Measurements from ENCODE around the gene SLBP. TPM values are rescaled to one million over a fixed set of nuclear protein-coding genes. Genes with fewer than 3 reads are reported as not detected.

The SLBP gene
- total and polyA plus RNA-seq, 10 of the 15 experiments (the other 5 are each of a cell fraction or from before 2014, with no cell fraction given) = 94.4 to 278 (median 158) TPM

GRCh38 chr4:1759818-1760223, 47.7 kb upstream of the SLBP start:
- CTCF ChIA-PET = interaction anchor here (0.6 to 1.3 kb wide), 2 partner anchors 58 to 66 kb away, joined by 3 read pairs; no protein-coding TSS in a partner anchor
- Histone ChIP-seq H3K9ac (ENCODE audit: control insufficient read depth, insufficient read depth, low read length) (no peak overlapping the region), H3K4me1 (ENCODE audit: control insufficient read depth, insufficient read depth, low read length) (no peaks in the 10 kb centered on the region), H2AFZ (ENCODE audit: control insufficient read depth, low read depth, low read length) (no peak overlapping the region), H3K27ac (ENCODE audit: control insufficient read depth, insufficient read depth) (no peak overlapping the region), H3K9me3 (replicated peaks; ENCODE audit: control insufficient read depth, insufficient read depth, low read length) (no peaks in the 10 kb centered on the region), H3K79me2 (ENCODE audit: control insufficient read depth, insufficient read depth, low read length) (no peaks in the 10 kb centered on the region), H3K36me3 (ENCODE audit: control insufficient read depth in 2 of 2, insufficient read depth in 2 of 2, low read length in 1 of 2) (no peaks in the 10 kb centered on the region), H4K20me1 (ENCODE audit: control insufficient read depth, insufficient read depth) (no peaks in the 10 kb centered on the region), H3K27me3 (replicated peaks in 1 of 2; ENCODE audit: control insufficient read depth in 2 of 2, insufficient read depth in 2 of 2, low read length in 1 of 2) (no peaks in the 10 kb centered on the region; a peak in 1 of 4 replicates), H3K4me2 (ENCODE audit: control insufficient read depth, insufficient read depth) (no peak overlapping the region), H3K4me3 (no peak overlapping the region)
- ATAC-seq = no peak
- WGBS (ENCODE audit: insufficient coverage, insufficient replicate concordance, low lambda C conversion rate, missing lambda C conversion rate) = 16% methylated on average over 13 of the region's 13 CpGs
- no TSS peak for BruUV-seq (replicated peaks)
- POLR2A ChIA-PET = no interaction called here
- TF ChIP-seq IKZF2 (IDR thresholded peaks at IDR 0.05) = no peak
- TF ChIP-seq STAT1 (conservative IDR thresholded peaks at IDR 0.05) = no peak
- no peak for TF ChIP-seq MYC (IDR thresholded peaks at IDR 0.05; ENCODE audit: insufficient read depth, insufficient read length, insufficient replicate concordance, low read length, severe bottlenecking)
- no peak for TF ChIP-seq TCF12 (IDR thresholded peaks at IDR 0.05; ENCODE audit: low read depth, low read length)
- no peak for TF ChIP-seq ZBTB33 (IDR thresholded peaks at IDR 0.05)
- TF ChIP-seq IRF3 (IDR thresholded peaks at IDR 0.05) = no peak
- no peak for TF ChIP-seq HDAC6 (IDR thresholded peaks at IDR 0.05; ENCODE audit: unreplicated experiment)
- TF ChIP-seq MEF2A (IDR thresholded peaks at IDR 0.05; ENCODE audit: insufficient read depth, low read depth, low read length) = no peak
- TF ChIP-seq GATAD2B (conservative IDR thresholded peaks at IDR 0.05; ENCODE audit: low read depth) = no peak
- TF ChIP-seq IRF5 (IDR thresholded peaks at IDR 0.05; ENCODE audit: borderline replicate concordance) = no peak
- TF ChIP-seq POU2F2 (IDR thresholded peaks at IDR 0.05; ENCODE audit: borderline replicate concordance, low read depth, low read length) = no peak
- TF ChIP-seq CREM (IDR thresholded peaks at IDR 0.05; ENCODE audit: low read depth) = no peak
- RAD21 ChIA-PET (ENCODE audit: unreplicated experiment) = no interaction called here
- FAIRE-seq = no peak
- intact Hi-C loops (cut with micrococcal nuclease; ENCODE audit: unreplicated experiment) (no loop called here), in situ Hi-C loops (cut with MboI) (no loop called here)
- SMC1A ChIA-PET (ENCODE audit: uncharacterized antibody, unreplicated experiment) = no interaction called here
- DNase-seq (ENCODE audit: low read depth, low spot score) = no peak

All from GM12878 (cell line).